ENCODE measurements around the gene FGF12. TPM values are rescaled to one million over a fixed set of nuclear protein-coding genes. Genes with fewer than 3 reads are reported as not detected.
"Not testable (repeated sequence)": the region's sequence is repeated elsewhere in the genome, so short reads cannot be mapped to it uniquely, and the experiment has no call there.

FGF12 gene
- total RNA-seq, 1 experiment from 2014 or later: 0.51 TPM

GRCh38 chr3:192577811-192578210 is 149.5 kb downstream of the FGF12 start:
- BruUV-seq (replicated peaks): no TSS peak

GRCh38 chr3:192577271-192577670 is 150.1 kb downstream of the FGF12 start:
- in situ Hi-C loops (cut with HindIII; ENCODE audit: low pct_unique_long_range_greater_than_20kb, low sequenced_read_pairs) (no loop called here), intact Hi-C loops (cut with micrococcal nuclease; ENCODE audit: unreplicated experiment) (no loop called here)
- Histone ChIP-seq H3K27me3 (ENCODE audit: control insufficient read depth, insufficient read depth, low read length) (peaks cover 2% of the 10 kb centered on the region), H3K4me1 (ENCODE audit: control insufficient read depth, insufficient read depth, low read length) (no peaks in the 10 kb centered on the region), H3K9me3 (ENCODE audit: control insufficient read depth, insufficient read depth, low read depth, low read length) (no peaks in the 10 kb centered on the region), H3K36me3 (ENCODE audit: control insufficient read depth, insufficient read depth, low read length) (no peaks in the 10 kb centered on the region), H3K4me3 (ENCODE audit: low read depth in 2 of 2, low read length in 2 of 2) (no peak overlapping the region), H3K27ac (ENCODE audit: low read length) (no peak overlapping the region)
- no TSS peak for BruUV-seq (replicated peaks)
- ChIA-PET CTCF (no interaction called here), POLR2A (no interaction called here)
- ATAC-seq: no peak
- TF ChIP-seq POLR2AphosphoS5 (IDR thresholded peaks at IDR 0.05; ENCODE audit: low read depth, low read length) (no peak), TCF7L2 (IDR thresholded peaks at IDR 0.05; ENCODE audit: low read depth, low read length) (no peak), REST (IDR thresholded peaks at IDR 0.05; ENCODE audit: insufficient read depth in 1 of 2, low read depth in 2 of 2, low read length in 1 of 2) (no peak), SIN3A (IDR thresholded peaks at IDR 0.05; ENCODE audit: borderline replicate concordance, insufficient read depth, low read depth, low read length) (no peak), CTCF (IDR thresholded peaks at IDR 0.05) (no peak)
- DNase-seq (ENCODE audit: low read depth, low spot score): no peak

More at GRCh38 chr3:192577811-192578210, 149.5 kb downstream of the FGF12 start:
- CTCF ChIA-PET: no interaction called here
- in situ Hi-C loops (cut with HindIII; ENCODE audit: low pct_unique_long_range_greater_than_20kb, low sequenced_read_pairs): no loop called here
- H3K9me3 ChIP-seq (ENCODE audit: control insufficient read depth, insufficient read depth, low read depth, low read length): no peaks in the 10 kb centered on the region
- H3K27ac ChIP-seq (ENCODE audit: low read length): no peak overlapping the region
- peaks cover under 1% of the 10 kb centered on the region; the same call in 1 of the 2 replicates for H3K27me3 ChIP-seq (ENCODE audit: control insufficient read depth, insufficient read depth, low read length)
- intact Hi-C loops (cut with micrococcal nuclease; ENCODE audit: unreplicated experiment): no loop called here
- ATAC-seq: no peak
- POLR2A ChIA-PET: no interaction called here
- H3K4me3 ChIP-seq (ENCODE audit: low read depth in 2 of 2, low read length in 2 of 2): no peak overlapping the region
- no peaks in the 10 kb centered on the region for H3K36me3 ChIP-seq (ENCODE audit: control insufficient read depth, insufficient read depth, low read length)
- H3K4me1 ChIP-seq (ENCODE audit: control insufficient read depth, insufficient read depth, low read length): no peaks in the 10 kb centered on the region
- no peak for DNase-seq (ENCODE audit: low read depth, low spot score)
- no peak for TF ChIP-seq REST (IDR thresholded peaks at IDR 0.05; ENCODE audit: insufficient read depth in 1 of 2, low read depth in 2 of 2, low read length in 1 of 2)
- TF ChIP-seq SIN3A (IDR thresholded peaks at IDR 0.05; ENCODE audit: borderline replicate concordance, insufficient read depth, low read depth, low read length): no peak
- TF ChIP-seq TCF7L2 (IDR thresholded peaks at IDR 0.05; ENCODE audit: low read depth, low read length): no peak
- no peak for TF ChIP-seq CTCF (IDR thresholded peaks at IDR 0.05)
- TF ChIP-seq POLR2AphosphoS5 (IDR thresholded peaks at IDR 0.05; ENCODE audit: low read depth, low read length): no peak

GRCh38 chr3:192576704-192577103 is 150.6 kb downstream of the FGF12 start:
- H3K27me3 ChIP-seq (ENCODE audit: control insufficient read depth, insufficient read depth, low read length); H3K4me3 ChIP-seq (ENCODE audit: low read depth in 2 of 2, low read length in 2 of 2); H3K4me1 ChIP-seq (ENCODE audit: control insufficient read depth, insufficient read depth, low read length); in situ Hi-C loops (cut with HindIII; ENCODE audit: low pct_unique_long_range_greater_than_20kb, low sequenced_read_pairs); POLR2A ChIA-PET; H3K36me3 ChIP-seq (ENCODE audit: control insufficient read depth, insufficient read depth, low read length); intact Hi-C loops (cut with micrococcal nuclease; ENCODE audit: unreplicated experiment); H3K9me3 ChIP-seq (ENCODE audit: control insufficient read depth, insufficient read depth, low read depth, low read length); ATAC-seq; DNase-seq (ENCODE audit: low read depth, low spot score); CTCF ChIA-PET; H3K27ac ChIP-seq (ENCODE audit: low read length); BruUV-seq (replicated peaks): not testable (repeated sequence)

Data from Panc1 (cell line).